Neural crest cell (in vitro differentiated cells): ENCODE results near the gene MYB. TPM values are rescaled to one million over a fixed set of nuclear protein-coding genes. Genes with fewer than 3 reads are reported as not detected.

Experiments used
- DNase-seq: peaks from one replicate; pipeline ENCODE4 v3.0.0; 2021; ENCODE audit warnings: low read depth, mixed read lengths, low spot score
- H3K27ac Mint-ChIP-seq: one replicate; pipeline ENCODE4 v1.8.0; 2021; ENCODE audit warnings: mild to moderate bottlenecking, mixed read lengths; ENCODE audit not compliant: unreplicated experiment
- H3K27me3 Mint-ChIP-seq: 2 replicates; pipeline ENCODE4 v1.8.0; 2021; ENCODE audit warnings: low read depth, mild to moderate bottlenecking, mixed read lengths
- H3K36me3 Mint-ChIP-seq: 2 replicates; pipeline ENCODE4 v1.8.0; 2021; ENCODE audit warnings: low read depth, mild to moderate bottlenecking, mixed read lengths
- H3K4me1 Mint-ChIP-seq: 2 replicates; pipeline ENCODE4 v1.8.0; 2021; ENCODE audit warnings: mixed read lengths
- H3K4me3 Mint-ChIP-seq: one replicate; pipeline ENCODE4 v1.8.0; 2021; ENCODE audit warnings: mild to moderate bottlenecking, mixed read lengths
- H3K9me3 Mint-ChIP-seq: 2 replicates; pipeline ENCODE4 v1.8.0; 2021; ENCODE audit warnings: mixed read lengths
- total RNA-seq: library from RNA; stranded (reverse); gene quantifications from 2 replicates; pipeline ENCODE4 v1.2.1, GENCODE V29; 2021
- TF ChIP-seq, protein P1 (sequence below): fragments of 200-600 bp; sonication (generic); conservative IDR thresholded peaks from 2 replicates; pipeline ENCODE4 v1.5.0; 2021; ENCODE audit warnings: antibody characterized with exemption, mild to moderate bottlenecking

The MYB gene
- total RNA-seq, 1 donor from 2014 or later, result 6.8 TPM

DNA sequence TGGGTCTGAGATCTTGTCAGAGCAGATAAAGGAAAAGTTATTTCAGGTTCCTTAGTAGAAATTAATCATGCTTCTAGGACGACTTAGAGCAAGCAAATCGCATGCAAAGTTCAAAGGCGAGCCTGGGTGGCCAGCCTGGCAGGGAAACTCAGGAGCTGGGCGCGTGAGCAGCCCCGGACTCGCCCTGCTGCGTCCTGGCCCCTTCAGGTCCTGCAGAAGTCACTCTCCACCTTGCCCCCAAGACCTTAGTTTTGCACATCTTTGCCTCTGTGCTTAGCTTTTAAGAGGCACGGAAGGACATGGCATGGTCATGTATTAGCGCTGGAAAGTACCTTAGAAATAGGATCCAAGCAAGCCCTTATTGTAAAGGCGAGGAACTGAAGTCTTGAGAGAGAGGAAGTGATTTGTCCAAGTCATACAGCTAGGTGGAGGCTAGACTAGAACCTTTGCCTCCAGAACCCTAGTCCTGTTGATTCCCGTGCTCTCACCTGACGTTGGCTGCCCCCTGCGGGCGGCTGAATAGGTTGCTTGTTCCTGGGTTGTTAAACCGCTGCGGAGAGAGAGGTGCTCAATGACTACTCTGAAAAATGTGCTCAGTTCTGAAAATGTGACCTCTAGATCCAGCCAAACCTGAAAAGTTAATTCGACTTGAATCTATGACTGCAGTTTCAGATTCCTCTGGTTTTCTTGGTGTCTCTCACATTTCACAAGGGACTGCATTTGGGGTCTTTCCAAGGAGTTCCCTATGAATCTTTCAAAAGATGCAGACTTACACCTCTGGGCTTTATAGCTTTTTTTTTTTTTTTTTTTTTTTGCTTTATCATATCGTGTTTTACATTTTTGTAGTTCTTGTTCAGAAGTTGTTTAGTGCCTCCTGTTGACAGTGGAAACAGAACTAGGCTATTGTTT is 2.7 kb downstream of the MYB start:
- peak; percentile 29 for DNase-seq
- peaks cover 8% of the 10 kb centered on the region for H3K36me3 Mint-ChIP-seq
- H3K4me1 Mint-ChIP-seq, result peaks cover 18% of the 10 kb centered on the region
- H3K27ac Mint-ChIP-seq, result no peak overlapping the region
- peaks cover 53% of the 10 kb centered on the region for H3K27me3 Mint-ChIP-seq
- TF ChIP-seq, protein P1, sequence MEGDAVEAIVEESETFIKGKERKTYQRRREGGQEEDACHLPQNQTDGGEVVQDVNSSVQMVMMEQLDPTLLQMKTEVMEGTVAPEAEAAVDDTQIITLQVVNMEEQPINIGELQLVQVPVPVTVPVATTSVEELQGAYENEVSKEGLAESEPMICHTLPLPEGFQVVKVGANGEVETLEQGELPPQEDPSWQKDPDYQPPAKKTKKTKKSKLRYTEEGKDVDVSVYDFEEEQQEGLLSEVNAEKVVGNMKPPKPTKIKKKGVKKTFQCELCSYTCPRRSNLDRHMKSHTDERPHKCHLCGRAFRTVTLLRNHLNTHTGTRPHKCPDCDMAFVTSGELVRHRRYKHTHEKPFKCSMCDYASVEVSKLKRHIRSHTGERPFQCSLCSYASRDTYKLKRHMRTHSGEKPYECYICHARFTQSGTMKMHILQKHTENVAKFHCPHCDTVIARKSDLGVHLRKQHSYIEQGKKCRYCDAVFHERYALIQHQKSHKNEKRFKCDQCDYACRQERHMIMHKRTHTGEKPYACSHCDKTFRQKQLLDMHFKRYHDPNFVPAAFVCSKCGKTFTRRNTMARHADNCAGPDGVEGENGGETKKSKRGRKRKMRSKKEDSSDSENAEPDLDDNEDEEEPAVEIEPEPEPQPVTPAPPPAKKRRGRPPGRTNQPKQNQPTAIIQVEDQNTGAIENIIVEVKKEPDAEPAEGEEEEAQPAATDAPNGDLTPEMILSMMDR, result peak; percentile 67
- H3K4me3 Mint-ChIP-seq, result peak overlapping the region; percentile 82
- no peaks in the 10 kb centered on the region for H3K9me3 Mint-ChIP-seq

DNA sequence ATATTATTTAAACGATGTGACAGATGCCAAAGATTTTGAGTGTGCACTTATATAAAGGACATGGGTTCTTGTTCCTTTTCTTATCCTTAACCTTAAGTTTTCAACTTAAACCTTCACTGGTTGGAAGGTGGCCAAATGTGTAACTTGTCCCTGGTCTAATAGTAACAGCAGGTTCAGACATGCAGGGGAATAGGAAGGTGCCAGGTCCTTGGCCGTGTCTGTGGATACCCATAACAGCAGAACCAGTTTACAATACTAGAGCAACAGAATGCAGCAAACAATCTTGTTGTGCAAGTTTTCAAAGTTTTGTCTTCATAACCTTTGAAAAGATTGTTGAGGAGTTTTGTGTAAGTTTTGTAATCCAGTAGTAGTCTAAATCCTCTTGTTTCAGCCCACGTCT is 4.4 kb downstream of the MYB start:
- peaks cover 18% of the 10 kb centered on the region for H3K36me3 Mint-ChIP-seq
- H3K27ac Mint-ChIP-seq, result no peak overlapping the region
- no peak for DNase-seq
- peaks cover 18% of the 10 kb centered on the region for H3K4me1 Mint-ChIP-seq
- TF ChIP-seq, protein P1, result no peak
- peaks cover 46% of the 10 kb centered on the region for H3K27me3 Mint-ChIP-seq
- no peak overlapping the region for H3K4me3 Mint-ChIP-seq
- no peaks in the 10 kb centered on the region for H3K9me3 Mint-ChIP-seq

DNA sequence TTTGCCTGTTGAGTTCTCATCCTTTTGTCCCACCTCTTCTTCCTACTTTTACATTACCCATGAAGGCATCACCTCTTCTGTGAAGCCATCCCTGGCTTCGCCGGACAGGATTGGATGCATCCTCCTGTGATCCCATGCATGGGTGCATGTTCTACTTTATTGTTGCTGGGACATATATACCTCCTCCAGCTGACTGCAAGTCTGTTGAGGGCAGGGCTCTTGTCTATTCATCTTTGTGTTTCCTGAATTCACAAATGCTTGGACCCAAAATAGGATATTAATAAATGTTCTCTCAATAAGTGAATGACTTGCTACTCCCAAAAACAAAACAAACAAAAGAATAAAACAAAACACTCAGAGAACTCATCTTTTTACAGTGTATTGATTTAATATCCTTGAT is 5.1 kb downstream of the MYB start:
- Mint-ChIP-seq H3K27ac (no peak overlapping the region), H3K36me3 (peaks cover 18% of the 10 kb centered on the region), H3K4me3 (peak overlapping the region; percentile 26), H3K4me1 (peaks cover 18% of the 10 kb centered on the region), H3K9me3 (no peaks in the 10 kb centered on the region), H3K27me3 (peaks cover 44% of the 10 kb centered on the region)
- TF ChIP-seq, protein P1, result no peak
- DNase-seq, result no peak

DNA sequence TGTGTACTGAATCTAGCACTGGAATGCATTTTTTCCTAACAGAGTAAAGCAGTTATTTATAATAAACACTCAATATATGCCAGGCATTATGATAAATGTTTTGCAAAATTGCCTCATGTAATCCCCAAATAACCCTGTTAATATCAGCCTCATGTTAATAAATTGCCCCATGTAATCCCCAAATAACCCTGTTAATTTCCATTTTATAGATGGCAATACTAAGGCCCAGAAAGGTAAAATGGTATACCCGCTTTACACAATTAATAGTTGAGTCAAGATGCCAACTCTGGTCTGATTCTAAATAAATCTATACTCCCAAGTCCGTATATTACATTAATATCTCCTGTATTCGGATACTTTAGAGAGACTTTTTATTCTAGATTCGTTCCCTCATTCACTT is 6.3 kb downstream of the MYB start:
- H3K4me3 Mint-ChIP-seq, result no peak overlapping the region
- peaks cover 11% of the 10 kb centered on the region for H3K4me1 Mint-ChIP-seq
- no peak for DNase-seq
- H3K27ac Mint-ChIP-seq, result no peak overlapping the region
- no peaks in the 10 kb centered on the region for H3K9me3 Mint-ChIP-seq
- TF ChIP-seq, protein P1, result no peak
- H3K27me3 Mint-ChIP-seq, result peaks cover 36% of the 10 kb centered on the region
- H3K36me3 Mint-ChIP-seq, result peaks cover 24% of the 10 kb centered on the region

DNA sequence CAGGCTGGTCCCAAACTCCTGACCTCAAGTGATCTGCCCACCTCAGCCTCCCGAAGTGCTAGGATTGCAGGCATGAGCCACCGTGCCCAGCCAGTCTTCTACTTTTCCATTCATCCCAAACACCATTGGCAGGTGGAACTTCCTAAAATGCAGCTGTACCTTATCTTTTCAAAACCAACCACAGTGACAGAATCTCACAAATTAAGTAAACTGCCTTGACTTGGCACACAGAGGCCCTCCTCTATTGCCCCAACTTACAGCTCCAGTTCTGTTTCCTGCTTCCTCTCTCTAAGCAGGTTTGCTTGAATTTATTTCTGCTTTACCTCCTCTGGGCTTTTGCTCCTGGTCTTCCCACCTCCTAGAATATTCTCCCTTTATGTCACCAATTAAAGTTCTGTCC is 7.6 kb downstream of the MYB start:
- Mint-ChIP-seq H3K4me1 (peaks cover 4% of the 10 kb centered on the region), H3K9me3 (no peaks in the 10 kb centered on the region), H3K36me3 (peaks cover 30% of the 10 kb centered on the region), H3K27ac (no peak overlapping the region), H3K27me3 (peaks cover 22% of the 10 kb centered on the region), H3K4me3 (no peak overlapping the region)
- DNase-seq, result no peak
- TF ChIP-seq, protein P1, result no peak
